Stimulated activated CD8-positive, alpha-beta memory T cell treated with anti-CD3 and anti-CD28 coated beads, Interleukin-12 subunit alpha, Interleukin-12 subunit beta, amount 100 ng/mL, for 24 hours (primary cell): ENCODE measurements around the gene SEC14L1.
"Not testable (repeated sequence)": the region's sequence is repeated elsewhere in the genome, so short reads cannot be mapped to it uniquely, and the experiment has no call there.

ENCODE experiments used
- DNase-seq: peaks from one replicate; pipeline ENCODE4 v3.0.0-alpha.2; 2020; ENCODE audit errors: extremely low read depth

SEC14L1 gene

GRCh38 chr17:77237232-77238008 lies 96.7 kb downstream of the SEC14L1 start:
- DNase-seq: no peak

- no peak for DNase-seq
Measured at GRCh38 chr17:77240976-77241375, 100.2 kb downstream of the SEC14L1 start.

- no peak for DNase-seq
Measured at GRCh38 chr17:77242118-77242851, 101.5 kb downstream of the SEC14L1 start.

GRCh38 chr17:77245162-77245926 lies 104.6 kb downstream of the SEC14L1 start:
- no peak for DNase-seq

- DNase-seq: no peak
Measured at GRCh38 chr17:77246110-77247047, 105.6 kb downstream of the SEC14L1 start.

GRCh38 chr17:77247048-77247541 lies 106.3 kb downstream of the SEC14L1 start:
- peak; percentile 49 for DNase-seq

GRCh38 chr17:77247609-77248008 lies 106.8 kb downstream of the SEC14L1 start:
- DNase-seq: no peak

- no peak for DNase-seq
Measured at GRCh38 chr17:77248216-77249114, 107.7 kb downstream of the SEC14L1 start.

GRCh38 chr17:77251622-77252183 lies 110.9 kb downstream of the SEC14L1 start:
- DNase-seq: no peak

GRCh38 chr17:77252306-77252705 lies 111.5 kb downstream of the SEC14L1 start:
- DNase-seq: not testable (repeated sequence)

GRCh38 chr17:77253611-77254051 lies 112.9 kb downstream of the SEC14L1 start:
- DNase-seq: no peak

GRCh38 chr17:77254951-77255825 lies 114.4 kb downstream of the SEC14L1 start:
- DNase-seq: no peak

- DNase-seq: not testable (repeated sequence)
Measured at GRCh38 chr17:77255970-77256369, 115.2 kb downstream of the SEC14L1 start.

GRCh38 chr17:77256710-77257109 lies 115.9 kb downstream of the SEC14L1 start:
- no peak for DNase-seq

- DNase-seq: no peak
Measured at GRCh38 chr17:77257169-77257568, 116.4 kb downstream of the SEC14L1 start.

- no peak for DNase-seq
Measured at GRCh38 chr17:77257596-77258458, 117.1 kb downstream of the SEC14L1 start.

- DNase-seq: no peak
Measured at GRCh38 chr17:77258638-77259037, 117.9 kb downstream of the SEC14L1 start.
